K562 (cell line): ENCODE results near the gene WASF2. TPM values are rescaled to one million over a fixed set of nuclear protein-coding genes. Genes with fewer than 3 reads are reported as not detected.

Experiments
- CEBPB ChIP-seq: fragments of 450-650 bp; IDR thresholded peaks from 2 replicates; pipeline ENCODE4 v1.6.1; 2016; ENCODE audit warnings: missing genetic modification characterization, missing compliant biosample characterization
- CEBPG ChIP-seq, 3 experiments: fragments of 200-800 bp in 1 of 3; sonication (Bioruptor generic) in 1 of 3; sonication (generic) in 1 of 3; formaldehyde crosslinking in 1 of 3; IDR thresholded peaks in 2 of 3; conservative IDR thresholded peaks in 1 of 3; 2 replicates each; pipeline versions ENCODE4 v1.6.1 to v1.8.0; 2016 to 2022; ENCODE audit warnings: missing compliant biosample characterization in 2 of 3, missing genetic modification characterization in 2 of 3, mild to moderate bottlenecking in 1 of 3, missing genetic modification reagents in 1 of 3
- CSDE1 ChIP-seq, 2 experiments: fragments of 450-650 bp; IDR thresholded peaks; 2 replicates each; pipeline ENCODE4 v1.6.1; 2016; ENCODE audit warnings: mild to moderate bottlenecking in 1 of 2
- NR2C2 ChIP-seq, 2 experiments: fragments of 200-800 bp in 1 of 2; sonication (Bioruptor generic) in 1 of 2; sonication (generic) in 1 of 2; formaldehyde crosslinking in 1 of 2; IDR thresholded peaks; 2 replicates each; pipeline versions ENCODE4 v1.6.1 to v1.8.0; 2016 to 2022; ENCODE audit warnings: mild to moderate bottlenecking in 1 of 2, missing compliant biosample characterization in 1 of 2, missing genetic modification characterization in 1 of 2, missing genetic modification reagents in 1 of 2
- ZNF197 ChIP-seq: fragments of 200-800 bp; sonication (Bioruptor generic); IDR thresholded peaks from 2 replicates; pipeline ENCODE4 v1.6.1; 2016; ENCODE audit warnings: low read depth, missing genetic modification characterization, missing compliant biosample characterization
- polyA plus RNA-seq, 8 experiments: library from polyadenylated mRNA; depleted of rRNA in 4 of 8; stranded (reverse) in 5 of 8; unstranded in 3 of 8; fragments of >200 nt; fragmentation: Nextera tagmentation in 2 of 8; fragmentation: Illumina TruSeq in 1 of 8; extraction: Ambion mirVana in 2 of 8; extraction: Trizol in 1 of 8; gene quantifications; 2 replicates each; pipeline versions ENCODE4 v1.2.1 to v1.2.3, GENCODE V29; 2011 to 2014; ENCODE audit warnings: inconsistent platforms in 1 of 8, missing spikeins in 1 of 8
- total RNA-seq, 7 experiments: library from RNA; depleted of rRNA in 6 of 7; stranded (reverse); fragments of >200 nt in 6 of 7; fragmentation: Illumina TruSeq in 2 of 7; extraction: Trizol in 2 of 7; gene quantifications; 2 replicates each; pipeline versions ENCODE4 v1.2.1 to v1.2.3, GENCODE V29; 2011 to 2021; ENCODE audit warnings: low replicate concordance in 1 of 7
- TF ChIP-seq, protein P1 (sequence below), 2 experiments: fragments of 450-650 bp in 1 of 2; sonication (generic) in 1 of 2; formaldehyde crosslinking in 1 of 2; IDR thresholded peaks; 2 replicates each; pipeline versions ENCODE4 v1.7.1 to v1.9.0; 2016 to 2022; ENCODE audit warnings: inconsistent platforms in 1 of 2, mild to moderate bottlenecking in 1 of 2, missing genetic modification reagents in 1 of 2

Gene WASF2
- total and polyA plus RNA-seq, 9 of the 15 experiments (the other 6 are each of a cell fraction or from before 2014, with no cell fraction given) = 8.2 to 163 (median 31.2) TPM

DNA sequence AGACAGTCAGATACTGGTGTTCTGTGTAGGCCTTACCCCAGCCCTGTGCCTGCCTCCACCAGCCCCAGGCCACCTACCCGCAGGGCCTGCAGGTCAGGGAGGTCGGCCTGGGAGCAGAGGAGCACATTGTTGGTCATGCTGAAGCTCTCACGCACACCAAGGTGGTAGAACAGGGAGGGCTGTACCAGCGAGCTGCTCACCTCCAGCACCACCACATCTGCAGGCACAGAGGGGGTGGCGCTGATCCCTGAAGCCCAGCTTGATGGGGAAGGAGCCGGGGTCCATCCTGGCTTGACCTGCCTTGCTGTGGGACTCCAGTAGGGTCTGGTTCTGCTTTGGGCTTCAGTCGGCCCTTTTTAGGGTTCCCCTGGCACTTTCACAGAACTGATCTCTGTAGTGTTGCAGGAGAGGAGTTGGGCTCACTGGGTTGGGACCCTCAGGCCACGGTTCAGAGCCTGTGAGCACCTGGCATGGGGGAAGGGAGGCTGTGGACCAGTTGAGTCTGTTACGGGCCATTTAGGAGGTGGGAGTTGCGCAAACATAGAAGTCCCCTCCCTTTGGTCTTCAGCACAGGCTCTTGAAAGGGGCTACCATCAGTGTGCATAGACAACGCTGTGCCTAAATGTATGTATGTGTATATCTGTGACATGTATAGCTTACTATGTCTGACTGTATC is 125.1 kb downstream of the WASF2 start (continued):
- TF ChIP-seq, protein P1, sequence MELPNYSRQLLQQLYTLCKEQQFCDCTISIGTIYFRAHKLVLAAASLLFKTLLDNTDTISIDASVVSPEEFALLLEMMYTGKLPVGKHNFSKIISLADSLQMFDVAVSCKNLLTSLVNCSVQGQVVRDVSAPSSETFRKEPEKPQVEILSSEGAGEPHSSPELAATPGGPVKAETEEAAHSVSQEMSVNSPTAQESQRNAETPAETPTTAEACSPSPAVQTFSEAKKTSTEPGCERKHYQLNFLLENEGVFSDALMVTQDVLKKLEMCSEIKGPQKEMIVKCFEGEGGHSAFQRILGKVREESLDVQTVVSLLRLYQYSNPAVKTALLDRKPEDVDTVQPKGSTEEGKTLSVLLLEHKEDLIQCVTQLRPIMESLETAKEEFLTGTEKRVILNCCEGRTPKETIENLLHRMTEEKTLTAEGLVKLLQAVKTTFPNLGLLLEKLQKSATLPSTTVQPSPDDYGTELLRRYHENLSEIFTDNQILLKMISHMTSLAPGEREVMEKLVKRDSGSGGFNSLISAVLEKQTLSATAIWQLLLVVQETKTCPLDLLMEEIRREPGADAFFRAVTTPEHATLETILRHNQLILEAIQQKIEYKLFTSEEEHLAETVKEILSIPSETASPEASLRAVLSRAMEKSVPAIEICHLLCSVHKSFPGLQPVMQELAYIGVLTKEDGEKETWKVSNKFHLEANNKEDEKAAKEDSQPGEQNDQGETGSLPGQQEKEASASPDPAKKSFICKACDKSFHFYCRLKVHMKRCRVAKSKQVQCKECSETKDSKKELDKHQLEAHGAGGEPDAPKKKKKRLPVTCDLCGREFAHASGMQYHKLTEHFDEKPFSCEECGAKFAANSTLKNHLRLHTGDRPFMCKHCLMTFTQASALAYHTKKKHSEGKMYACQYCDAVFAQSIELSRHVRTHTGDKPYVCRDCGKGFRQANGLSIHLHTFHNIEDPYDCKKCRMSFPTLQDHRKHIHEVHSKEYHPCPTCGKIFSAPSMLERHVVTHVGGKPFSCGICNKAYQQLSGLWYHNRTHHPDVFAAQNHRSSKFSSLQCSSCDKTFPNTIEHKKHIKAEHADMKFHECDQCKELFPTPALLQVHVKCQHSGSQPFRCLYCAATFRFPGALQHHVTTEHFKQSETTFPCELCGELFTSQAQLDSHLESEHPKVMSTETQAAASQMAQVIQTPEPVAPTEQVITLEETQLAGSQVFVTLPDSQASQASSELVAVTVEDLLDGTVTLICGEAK (IDR thresholded peaks at IDR 0.05) = no peak
- TF ChIP-seq, protein P1 (CRISPR knock-in tag; IDR thresholded peaks at IDR 0.05) = no peak
- TF ChIP-seq NR2C2 (CRISPR knock-in tag; IDR thresholded peaks at IDR 0.05) (no peak), NR2C2 (tag; IDR thresholded peaks at IDR 0.05) (peak; percentile 69), CEBPB (tag) (peak; percentile 87), CEBPG (CRISPR knock-in tag; IDR thresholded peaks at IDR 0.05) (peak; percentile 15), CEBPG (tag; conservative IDR thresholded peaks at IDR 0.05 in 1 of 2, IDR thresholded peaks at IDR 0.05 in 1 of 2) (peak in 1 of 2 experiments; percentile 44; a peak in 1 of 4 replicates), CSDE1 (IDR thresholded peaks at IDR 0.05) (no peak), ZNF197 (CRISPR knock-in tag) (no peak)
- TF ChIP-seq, all 486 proteins: peak for 5
